ENCODE data around the gene KCNAB2.

Gene KCNAB2

DNA sequence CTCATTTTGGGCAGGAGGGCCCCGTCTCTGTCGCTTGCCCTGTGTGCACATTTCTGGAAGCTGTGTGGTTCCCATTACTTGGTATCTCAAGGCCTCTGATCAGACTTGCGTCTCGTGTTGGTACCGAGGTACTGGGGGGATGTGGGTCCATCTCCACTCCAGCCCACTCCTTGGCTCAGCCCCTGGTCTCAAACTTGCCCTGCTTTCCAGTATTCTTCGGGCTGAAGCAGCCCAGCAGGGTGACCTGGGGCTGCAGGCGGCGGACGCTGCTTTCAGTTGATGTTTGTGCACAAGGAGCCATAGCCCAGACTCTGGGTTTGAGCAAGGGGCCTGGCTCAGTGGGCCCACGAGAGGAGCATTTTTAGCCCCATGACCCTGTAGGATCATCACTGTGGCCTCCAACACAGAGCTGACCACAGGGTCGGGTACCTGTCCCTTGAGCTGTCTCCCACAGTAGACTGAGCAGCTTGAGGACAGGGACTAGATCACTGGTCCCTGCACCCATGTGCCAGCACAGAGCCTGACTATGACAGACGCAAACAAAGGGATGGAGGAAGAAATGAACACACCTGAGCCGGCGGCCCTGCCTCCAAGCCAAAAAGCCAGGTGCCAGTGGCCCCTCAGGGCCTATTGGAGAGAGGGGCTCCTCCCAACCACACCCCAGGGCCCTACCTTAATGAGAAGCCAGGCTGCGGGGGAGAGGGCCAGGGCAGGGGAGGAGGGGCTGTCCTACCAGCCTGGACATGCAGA is 87.6 kb downstream of the KCNAB2 start:
- no peaks in the 10 kb centered on the region for H3K36me3 ChIP-seq (ENCODE audit: insufficient read depth, insufficient read length, low read length)
- H3K4me3 ChIP-seq (ENCODE audit: insufficient read length, low read depth), result no peak overlapping the region
- H3K9ac ChIP-seq (ENCODE audit: insufficient read length, low read depth), result no peak overlapping the region
- H3K4me1 ChIP-seq (ENCODE audit: insufficient read depth, insufficient read length), result no peaks in the 10 kb centered on the region
- no peak for TF ChIP-seq ZNF274 (IDR thresholded peaks at IDR 0.05; ENCODE audit: low read depth, low read length)
- TF ChIP-seq SUZ12 (IDR thresholded peaks at IDR 0.05; ENCODE audit: extremely low read depth, insufficient read depth, insufficient read length), result no peak
- no peak for TF ChIP-seq YY1 (IDR thresholded peaks at IDR 0.05; ENCODE audit: insufficient read depth, insufficient read length)
- DNase-seq (ENCODE audit: low read depth, low spot score), result no peak
- no peaks in the 10 kb centered on the region for H3K27me3 ChIP-seq (ENCODE audit: insufficient read depth, insufficient read length)
- H3K9me3 ChIP-seq (ENCODE audit: insufficient read depth, low read length), result no peaks in the 10 kb centered on the region

- H3K36me3 ChIP-seq (ENCODE audit: insufficient read depth, insufficient read length, low read length), result no peaks in the 10 kb centered on the region
- TF ChIP-seq YY1 (IDR thresholded peaks at IDR 0.05; ENCODE audit: insufficient read depth, insufficient read length), result no peak
- H3K9me3 ChIP-seq (ENCODE audit: insufficient read depth, low read length), result no peaks in the 10 kb centered on the region
- no peak overlapping the region for H3K4me3 ChIP-seq (ENCODE audit: insufficient read length, low read depth)
- H3K27me3 ChIP-seq (ENCODE audit: insufficient read depth, insufficient read length), result no peaks in the 10 kb centered on the region
- H3K4me1 ChIP-seq (ENCODE audit: insufficient read depth, insufficient read length), result no peaks in the 10 kb centered on the region
- no peak for DNase-seq (ENCODE audit: low read depth, low spot score)
- no peak overlapping the region for H3K9ac ChIP-seq (ENCODE audit: insufficient read length, low read depth)
These were observed 88.5 kb downstream of the KCNAB2 start for GRCh38 chr1:6134206-6134605.

DNA sequence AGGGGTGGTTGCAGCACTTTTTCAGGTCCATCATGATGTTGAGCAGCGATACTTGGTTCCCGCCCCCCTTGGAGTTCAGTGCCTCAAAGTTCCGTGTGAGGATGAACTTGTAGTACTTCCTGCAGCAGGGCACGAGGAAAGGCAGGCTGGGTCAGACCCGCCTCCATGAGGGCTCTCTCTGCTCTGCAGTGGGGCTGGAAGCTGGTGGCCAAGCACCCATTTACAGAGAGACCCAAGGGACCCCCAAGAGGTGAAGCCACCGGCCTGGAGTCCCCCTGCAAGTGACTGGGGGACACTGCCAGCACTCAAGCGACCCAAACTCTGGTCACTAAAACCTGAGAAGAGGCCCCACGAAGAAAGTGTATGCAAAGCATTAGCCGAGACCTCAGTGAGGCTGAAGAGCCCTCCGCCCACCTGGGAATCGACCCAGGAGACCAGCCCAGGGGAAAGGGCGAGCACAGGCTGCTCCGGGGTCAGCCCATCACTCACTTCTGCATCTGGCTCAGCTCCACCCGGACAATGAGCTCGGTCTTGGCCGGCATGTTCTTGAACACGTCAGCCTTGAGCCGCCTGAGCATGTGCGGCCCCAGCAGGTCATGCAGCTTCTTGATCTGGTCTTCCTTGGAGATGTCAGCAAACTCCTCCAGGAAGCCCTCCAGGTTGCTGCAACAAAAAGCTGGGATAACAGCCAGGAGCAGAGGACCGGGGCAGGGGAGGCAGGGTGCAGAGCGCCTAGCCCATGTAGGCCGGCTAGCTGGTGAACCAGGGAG is 89.2 kb downstream of the KCNAB2 start:
- no peaks in the 10 kb centered on the region for H3K27me3 ChIP-seq (ENCODE audit: insufficient read depth, insufficient read length)
- no peak overlapping the region for H3K4me3 ChIP-seq (ENCODE audit: insufficient read length, low read depth)
- TF ChIP-seq YY1 (IDR thresholded peaks at IDR 0.05; ENCODE audit: insufficient read depth, insufficient read length) (no peak), SUZ12 (IDR thresholded peaks at IDR 0.05; ENCODE audit: extremely low read depth, insufficient read depth, insufficient read length) (no peak), ZNF274 (IDR thresholded peaks at IDR 0.05; ENCODE audit: low read depth, low read length) (no peak)
- no peaks in the 10 kb centered on the region for H3K36me3 ChIP-seq (ENCODE audit: insufficient read depth, insufficient read length, low read length)
- no peaks in the 10 kb centered on the region for H3K9me3 ChIP-seq (ENCODE audit: insufficient read depth, low read length)
- no peak for DNase-seq (ENCODE audit: low read depth, low spot score)
- H3K4me1 ChIP-seq (ENCODE audit: insufficient read depth, insufficient read length), result no peaks in the 10 kb centered on the region
- H3K9ac ChIP-seq (ENCODE audit: insufficient read length, low read depth), result no peak overlapping the region

- no peak for DNase-seq (ENCODE audit: low read depth, low spot score)
- Histone ChIP-seq H3K27me3 (ENCODE audit: insufficient read depth, insufficient read length) (no peaks in the 10 kb centered on the region), H3K9me3 (ENCODE audit: insufficient read depth, low read length) (no peaks in the 10 kb centered on the region), H3K4me3 (ENCODE audit: insufficient read length, low read depth) (no peak overlapping the region), H3K4me1 (ENCODE audit: insufficient read depth, insufficient read length) (no peaks in the 10 kb centered on the region), H3K9ac (ENCODE audit: insufficient read length, low read depth) (no peak overlapping the region), H3K36me3 (ENCODE audit: insufficient read depth, insufficient read length, low read length) (no peaks in the 10 kb centered on the region)
- no peak for TF ChIP-seq SUZ12 (IDR thresholded peaks at IDR 0.05; ENCODE audit: extremely low read depth, insufficient read depth, insufficient read length)
- no peak for TF ChIP-seq ZNF274 (IDR thresholded peaks at IDR 0.05; ENCODE audit: low read depth, low read length)
- TF ChIP-seq YY1 (IDR thresholded peaks at IDR 0.05; ENCODE audit: insufficient read depth, insufficient read length), result no peak
These were observed 91.0 kb downstream of the KCNAB2 start for GRCh38 chr1:6136516-6137220.

GRCh38 chr1:6137758-6138157 is 92.1 kb downstream of the KCNAB2 start:
- Histone ChIP-seq H3K27me3 (ENCODE audit: insufficient read depth, insufficient read length) (no peaks in the 10 kb centered on the region), H3K36me3 (ENCODE audit: insufficient read depth, insufficient read length, low read length) (no peaks in the 10 kb centered on the region), H3K9me3 (ENCODE audit: insufficient read depth, low read length) (no peaks in the 10 kb centered on the region), H3K4me3 (ENCODE audit: insufficient read length, low read depth) (no peak overlapping the region), H3K9ac (ENCODE audit: insufficient read length, low read depth) (no peak overlapping the region), H3K4me1 (ENCODE audit: insufficient read depth, insufficient read length) (no peaks in the 10 kb centered on the region)
- DNase-seq (ENCODE audit: low read depth, low spot score), result no peak
- no peak for TF ChIP-seq YY1 (IDR thresholded peaks at IDR 0.05; ENCODE audit: insufficient read depth, insufficient read length)
- TF ChIP-seq ZNF274 (IDR thresholded peaks at IDR 0.05; ENCODE audit: low read depth, low read length), result no peak
- TF ChIP-seq SUZ12 (IDR thresholded peaks at IDR 0.05; ENCODE audit: extremely low read depth, insufficient read depth, insufficient read length), result no peak

GRCh38 chr1:6140413-6140812 is 94.7 kb downstream of the KCNAB2 start:
- Histone ChIP-seq H3K36me3 (ENCODE audit: insufficient read depth, insufficient read length, low read length) (no peaks in the 10 kb centered on the region), H3K9me3 (ENCODE audit: insufficient read depth, low read length) (no peaks in the 10 kb centered on the region), H3K4me3 (ENCODE audit: insufficient read length, low read depth) (no peak overlapping the region), H3K4me1 (ENCODE audit: insufficient read depth, insufficient read length) (no peaks in the 10 kb centered on the region), H3K9ac (ENCODE audit: insufficient read length, low read depth) (no peak overlapping the region), H3K27me3 (ENCODE audit: insufficient read depth, insufficient read length) (no peaks in the 10 kb centered on the region)
- TF ChIP-seq ZNF274 (IDR thresholded peaks at IDR 0.05; ENCODE audit: low read depth, low read length), result no peak
- no peak for TF ChIP-seq YY1 (IDR thresholded peaks at IDR 0.05; ENCODE audit: insufficient read depth, insufficient read length)
- TF ChIP-seq SUZ12 (IDR thresholded peaks at IDR 0.05; ENCODE audit: extremely low read depth, insufficient read depth, insufficient read length), result no peak
- no peak for DNase-seq (ENCODE audit: low read depth, low spot score)

- no peak overlapping the region for H3K9ac ChIP-seq (ENCODE audit: insufficient read length, low read depth)
- no peaks in the 10 kb centered on the region for H3K27me3 ChIP-seq (ENCODE audit: insufficient read depth, insufficient read length)
- no peak for DNase-seq (ENCODE audit: low read depth, low spot score)
- TF ChIP-seq ZNF274 (IDR thresholded peaks at IDR 0.05; ENCODE audit: low read depth, low read length) (no peak), SUZ12 (IDR thresholded peaks at IDR 0.05; ENCODE audit: extremely low read depth, insufficient read depth, insufficient read length) (no peak), YY1 (IDR thresholded peaks at IDR 0.05; ENCODE audit: insufficient read depth, insufficient read length) (no peak)
- H3K9me3 ChIP-seq (ENCODE audit: insufficient read depth, low read length), result no peaks in the 10 kb centered on the region
- no peak overlapping the region for H3K4me3 ChIP-seq (ENCODE audit: insufficient read length, low read depth)
- H3K4me1 ChIP-seq (ENCODE audit: insufficient read depth, insufficient read length), result no peaks in the 10 kb centered on the region
- H3K36me3 ChIP-seq (ENCODE audit: insufficient read depth, insufficient read length, low read length), result no peaks in the 10 kb centered on the region
These were observed 95.9 kb downstream of the KCNAB2 start for GRCh38 chr1:6141592-6141991.
